Suppressor macrophage treated with lipopolysaccharide for 4 hours (primary cell): ENCODE results near the gene TBCK.

Experiments
- DNase-seq: peaks from one replicate; pipeline ENCODE4 v3.0.0-alpha.2; 2020

TBCK gene

GRCh38 chr4:106320235-106320634 is 4.2 kb upstream of the TBCK start:
- DNase-seq = no peak

- peak; percentile 6 for DNase-seq
Measured at GRCh38 chr4:106318511-106318910, 2.5 kb upstream of the TBCK start.

- no peak for DNase-seq
Measured at GRCh38 chr4:106317815-106318214, 1.8 kb upstream of the TBCK start.

GRCh38 chr4:106316773-106317409 is 882 bp upstream of the TBCK start:
- DNase-seq = peak; percentile 16

- peak; percentile 56 for DNase-seq
Measured at GRCh38 chr4:106315476-106315967, 487 bp downstream of the TBCK start.

GRCh38 chr4:106314960-106315359 is 1.0 kb downstream of the TBCK start:
- DNase-seq = no peak

GRCh38 chr4:106312997-106313522 is 2.9 kb downstream of the TBCK start:
- no peak for DNase-seq

- no peak for DNase-seq
Measured at GRCh38 chr4:106312377-106312776, 3.6 kb downstream of the TBCK start.

- DNase-seq = no peak
Measured at GRCh38 chr4:106306561-106306960, 9.4 kb downstream of the TBCK start.

- no peak for DNase-seq
Measured at GRCh38 chr4:106305435-106306055, 10.5 kb downstream of the TBCK start.

GRCh38 chr4:106304632-106305031 is 11.4 kb downstream of the TBCK start:
- no peak for DNase-seq

- DNase-seq = no peak
Measured at GRCh38 chr4:106303548-106304281, 12.3 kb downstream of the TBCK start.

GRCh38 chr4:106302062-106302438 is 14.0 kb downstream of the TBCK start:
- no peak for DNase-seq

- no peak for DNase-seq
Measured at GRCh38 chr4:106301393-106302061, 14.5 kb downstream of the TBCK start.

- DNase-seq = peak; percentile 19
Measured at GRCh38 chr4:106299977-106300376, 16.0 kb downstream of the TBCK start.

- DNase-seq = no peak
Measured at GRCh38 chr4:106297245-106298035, 18.6 kb downstream of the TBCK start.

GRCh38 chr4:106294062-106294461 is 21.9 kb downstream of the TBCK start:
- DNase-seq = no peak

GRCh38 chr4:106291678-106292077 is 24.3 kb downstream of the TBCK start:
- no peak for DNase-seq

GRCh38 chr4:106289737-106290136 is 26.3 kb downstream of the TBCK start:
- DNase-seq = no peak

GRCh38 chr4:106287353-106287969 is 28.5 kb downstream of the TBCK start:
- DNase-seq = peak; percentile 13

GRCh38 chr4:106286611-106287010 is 29.4 kb downstream of the TBCK start:
- DNase-seq = no peak

- no peak for DNase-seq
Measured at GRCh38 chr4:106284227-106284626, 31.8 kb downstream of the TBCK start.
